IPS-NIHi11 (cell line): ENCODE measurements around the gene CXCL17.
A peak's percentile ranks its signal among the peaks of the same experiment; 100 is the strongest.
"Not testable (repeated sequence)": the region's sequence is repeated elsewhere in the genome, so short reads cannot be mapped to it uniquely, and the experiment has no call there.

Experiments
- DNase-seq: peaks from one replicate; pipeline ENCODE4 v3.0.0; 2012; ENCODE audit warnings: mixed read lengths, low spot score

The CXCL17 gene

GRCh38 chr19:42442833-42443232, at the start of gene CXCL17:
TSS of gene CXCL17 (minus strand) at chr19:42442946. CDS start at chr19:42442832, 114 bp downstream.
- no peak for DNase-seq

- no peak for DNase-seq
Measured at GRCh38 chr19:42488783-42489521, 46.2 kb upstream of the CXCL17 start.

- no peak for DNase-seq
Measured at GRCh38 chr19:42487798-42488178, 45.0 kb upstream of the CXCL17 start.

- no peak for DNase-seq
Measured at GRCh38 chr19:42487032-42487797, 44.5 kb upstream of the CXCL17 start.

- DNase-seq, result not testable (repeated sequence)
Measured at GRCh38 chr19:42485036-42485435, 42.3 kb upstream of the CXCL17 start.

- DNase-seq, result no peak
Measured at GRCh38 chr19:42480335-42481095, 37.8 kb upstream of the CXCL17 start.

GRCh38 chr19:42479736-42480135, 37.0 kb upstream of the CXCL17 start:
- no peak for DNase-seq

GRCh38 chr19:42478765-42479311, 36.1 kb upstream of the CXCL17 start:
- no peak for DNase-seq

- no peak for DNase-seq
Measured at GRCh38 chr19:42477933-42478332, 35.2 kb upstream of the CXCL17 start.

GRCh38 chr19:42477117-42477516, 34.4 kb upstream of the CXCL17 start:
- no peak for DNase-seq

GRCh38 chr19:42475366-42475765, 32.6 kb upstream of the CXCL17 start:
- no peak for DNase-seq

GRCh38 chr19:42474743-42475142, 32.0 kb upstream of the CXCL17 start:
- DNase-seq, result no peak

- peak; percentile 58 for DNase-seq
Measured at GRCh38 chr19:42473686-42474085, 30.9 kb upstream of the CXCL17 start.

GRCh38 chr19:42472402-42473147, 29.8 kb upstream of the CXCL17 start:
- no peak for DNase-seq

GRCh38 chr19:42471554-42472249, 29.0 kb upstream of the CXCL17 start:
- DNase-seq, result no peak

- DNase-seq, result no peak
Measured at GRCh38 chr19:42469311-42470235, 26.8 kb upstream of the CXCL17 start.

GRCh38 chr19:42468273-42468796, 25.6 kb upstream of the CXCL17 start:
- no peak for DNase-seq

- no peak for DNase-seq
Measured at GRCh38 chr19:42467183-42467760, 24.5 kb upstream of the CXCL17 start.

GRCh38 chr19:42466521-42467182, 23.9 kb upstream of the CXCL17 start:
- DNase-seq, result no peak
